ENCODE results near the gene ORAI3.

The ORAI3 gene

GRCh38 chr16:30966033-30966619 lies 17.3 kb downstream of the ORAI3 start:
- no peak for DNase-seq (ENCODE audit: low read depth, low spot score)
- TF ChIP-seq CTCF (IDR thresholded peaks at IDR 0.05; ENCODE audit: low read depth, low read length) = no peak
- in situ Hi-C loops (cut with HindIII; ENCODE audit: low sequenced_read_pairs) = no loop called here
- H3K4me3 ChIP-seq (ENCODE audit: low read depth, low read length) = no peak overlapping the region

GRCh38 chr16:30967795-30968194 lies 18.9 kb downstream of the ORAI3 start:
- no peak for DNase-seq (ENCODE audit: low read depth, low spot score)
- in situ Hi-C loops (cut with HindIII; ENCODE audit: low sequenced_read_pairs) = no loop called here
- TF ChIP-seq CTCF (IDR thresholded peaks at IDR 0.05; ENCODE audit: low read depth, low read length) = no peak

GRCh38 chr16:30969246-30969842 lies 20.5 kb downstream of the ORAI3 start:
- H3K4me3 ChIP-seq (ENCODE audit: low read depth, low read length) = no peak overlapping the region
- no peak for DNase-seq (ENCODE audit: low read depth, low spot score)
- TF ChIP-seq CTCF (IDR thresholded peaks at IDR 0.05; ENCODE audit: low read depth, low read length) = no peak
- in situ Hi-C loops (cut with HindIII; ENCODE audit: low sequenced_read_pairs) = no loop called here

More at GRCh38 chr16:30967795-30968194, 18.9 kb downstream of the ORAI3 start:
- H3K4me3 ChIP-seq (ENCODE audit: low read depth, low read length) = no peak overlapping the region

GRCh38 chr16:30971298-30971697 lies 22.4 kb downstream of the ORAI3 start:
- in situ Hi-C loops (cut with HindIII; ENCODE audit: low sequenced_read_pairs) = no loop called here
- no peak overlapping the region for H3K4me3 ChIP-seq (ENCODE audit: low read depth, low read length)
- no peak for DNase-seq (ENCODE audit: low read depth, low spot score)
- no peak for TF ChIP-seq CTCF (IDR thresholded peaks at IDR 0.05; ENCODE audit: low read depth, low read length)

- no peak overlapping the region for H3K4me3 ChIP-seq (ENCODE audit: low read depth, low read length)
- TF ChIP-seq CTCF (IDR thresholded peaks at IDR 0.05; ENCODE audit: low read depth, low read length) = peak; percentile 38
- peak; percentile 32 for DNase-seq (ENCODE audit: low read depth, low spot score)
- in situ Hi-C loops (cut with HindIII; ENCODE audit: low sequenced_read_pairs) = no loop called here
Observed at GRCh38 chr16:30972872-30973271, 24.0 kb downstream of the ORAI3 start.

- no peak for DNase-seq (ENCODE audit: low read depth, low spot score)
- no peak for TF ChIP-seq CTCF (IDR thresholded peaks at IDR 0.05; ENCODE audit: low read depth, low read length)
- in situ Hi-C loops (cut with HindIII; ENCODE audit: low sequenced_read_pairs) = no loop called here
- no peak overlapping the region for H3K4me3 ChIP-seq (ENCODE audit: low read depth, low read length)
Observed at GRCh38 chr16:30974348-30974747, 25.5 kb downstream of the ORAI3 start.
